SIG-M5 treated with dmso at 0.1 percent for 504 hours (cell line): ENCODE data around the gene ADAMTS14.
"Not testable (repeated sequence)": the region's sequence is repeated elsewhere in the genome, so short reads cannot be mapped to it uniquely, and the experiment has no call there.

Source experiments
- DNase-seq: peaks from one replicate; lab custom pipeline; 2025; ENCODE audit not compliant: unreplicated experiment; lab: John Stamatoyannopoulos, UW

The ADAMTS14 gene, protein sequence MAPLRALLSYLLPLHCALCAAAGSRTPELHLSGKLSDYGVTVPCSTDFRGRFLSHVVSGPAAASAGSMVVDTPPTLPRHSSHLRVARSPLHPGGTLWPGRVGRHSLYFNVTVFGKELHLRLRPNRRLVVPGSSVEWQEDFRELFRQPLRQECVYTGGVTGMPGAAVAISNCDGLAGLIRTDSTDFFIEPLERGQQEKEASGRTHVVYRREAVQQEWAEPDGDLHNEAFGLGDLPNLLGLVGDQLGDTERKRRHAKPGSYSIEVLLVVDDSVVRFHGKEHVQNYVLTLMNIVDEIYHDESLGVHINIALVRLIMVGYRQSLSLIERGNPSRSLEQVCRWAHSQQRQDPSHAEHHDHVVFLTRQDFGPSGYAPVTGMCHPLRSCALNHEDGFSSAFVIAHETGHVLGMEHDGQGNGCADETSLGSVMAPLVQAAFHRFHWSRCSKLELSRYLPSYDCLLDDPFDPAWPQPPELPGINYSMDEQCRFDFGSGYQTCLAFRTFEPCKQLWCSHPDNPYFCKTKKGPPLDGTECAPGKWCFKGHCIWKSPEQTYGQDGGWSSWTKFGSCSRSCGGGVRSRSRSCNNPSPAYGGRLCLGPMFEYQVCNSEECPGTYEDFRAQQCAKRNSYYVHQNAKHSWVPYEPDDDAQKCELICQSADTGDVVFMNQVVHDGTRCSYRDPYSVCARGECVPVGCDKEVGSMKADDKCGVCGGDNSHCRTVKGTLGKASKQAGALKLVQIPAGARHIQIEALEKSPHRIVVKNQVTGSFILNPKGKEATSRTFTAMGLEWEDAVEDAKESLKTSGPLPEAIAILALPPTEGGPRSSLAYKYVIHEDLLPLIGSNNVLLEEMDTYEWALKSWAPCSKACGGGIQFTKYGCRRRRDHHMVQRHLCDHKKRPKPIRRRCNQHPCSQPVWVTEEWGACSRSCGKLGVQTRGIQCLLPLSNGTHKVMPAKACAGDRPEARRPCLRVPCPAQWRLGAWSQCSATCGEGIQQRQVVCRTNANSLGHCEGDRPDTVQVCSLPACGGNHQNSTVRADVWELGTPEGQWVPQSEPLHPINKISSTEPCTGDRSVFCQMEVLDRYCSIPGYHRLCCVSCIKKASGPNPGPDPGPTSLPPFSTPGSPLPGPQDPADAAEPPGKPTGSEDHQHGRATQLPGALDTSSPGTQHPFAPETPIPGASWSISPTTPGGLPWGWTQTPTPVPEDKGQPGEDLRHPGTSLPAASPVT

GRCh38 chr10:70672165-70673042, at the start of gene ADAMTS14:
ADAMTS14 (plus strand) TSS chr10:70672506; CDS start chr10:70672803, 297 bp downstream.
- DNase-seq, result no peak

DNA sequence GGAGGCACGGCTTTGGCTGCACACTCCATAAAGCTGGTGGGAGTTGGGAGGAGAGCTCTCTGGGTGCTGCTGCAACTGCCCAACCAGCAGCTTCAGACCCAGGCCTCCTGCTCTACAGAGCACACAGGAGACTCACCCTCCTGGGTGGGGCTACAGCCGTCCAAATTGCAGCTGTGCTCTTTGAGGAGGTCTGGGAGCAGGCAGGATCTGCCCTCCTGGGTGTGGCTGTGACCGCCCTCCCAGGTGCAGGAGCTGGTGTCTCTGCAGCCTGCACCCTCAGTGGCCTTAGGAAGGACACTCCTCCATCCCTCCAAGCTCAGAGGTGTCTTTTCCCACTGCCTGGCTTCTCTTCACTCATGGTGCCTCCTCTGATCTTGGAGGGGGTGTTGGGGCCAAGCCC, 49.8 kb upstream of the ADAMTS14 start:
- DNase-seq, result no peak

- DNase-seq, result no peak
Observed at GRCh38 chr10:70622981-70623844, 49.1 kb upstream of the ADAMTS14 start.

GRCh38 chr10:70626056-70626455, 46.2 kb upstream of the ADAMTS14 start:
- no peak for DNase-seq

DNA sequence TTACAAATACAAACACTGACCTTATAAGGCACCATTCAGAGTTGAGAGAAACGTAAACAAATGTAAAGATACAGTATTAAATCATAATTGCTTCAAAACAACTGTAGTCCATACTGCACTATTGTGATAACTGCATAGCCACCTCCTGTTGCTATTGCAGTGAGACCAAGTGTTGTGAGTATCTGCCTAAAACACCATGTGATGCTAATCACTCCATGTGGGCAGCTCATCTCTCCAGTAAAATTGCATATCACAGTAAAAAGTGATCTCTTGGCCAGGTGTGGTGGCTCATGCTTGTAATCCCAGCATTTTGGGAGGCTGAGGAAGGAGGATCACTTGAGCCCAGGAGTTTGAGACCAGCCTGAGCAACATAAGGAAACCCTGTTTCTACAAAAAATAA, 43.0 kb upstream of the ADAMTS14 start:
- DNase-seq, result no peak

GRCh38 chr10:70631735-70632134, 40.6 kb upstream of the ADAMTS14 start:
- not testable (repeated sequence) for DNase-seq

GRCh38 chr10:70634011-70634410, 38.3 kb upstream of the ADAMTS14 start:
- DNase-seq, result no peak

DNA sequence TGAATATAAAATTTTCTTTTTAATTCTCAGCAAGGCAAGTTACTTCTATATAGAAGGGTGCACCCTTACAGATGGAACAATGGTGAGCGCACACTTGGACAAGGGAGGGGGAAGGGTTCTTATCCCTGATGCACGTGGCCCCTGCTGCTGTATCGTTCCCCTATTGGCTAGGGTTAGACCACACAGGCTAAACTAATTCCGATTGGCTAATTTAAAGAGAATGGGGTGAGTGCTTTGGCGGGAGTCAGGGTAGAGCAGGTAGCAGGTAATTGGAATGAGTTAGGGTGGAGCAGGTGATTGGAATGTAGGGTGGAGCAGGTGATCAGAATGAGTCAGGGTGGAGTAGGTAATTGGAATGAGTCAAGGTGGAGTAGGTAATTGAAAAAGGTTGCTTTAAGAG, 37.8 kb upstream of the ADAMTS14 start:
- DNase-seq, result not testable (repeated sequence)

DNA sequence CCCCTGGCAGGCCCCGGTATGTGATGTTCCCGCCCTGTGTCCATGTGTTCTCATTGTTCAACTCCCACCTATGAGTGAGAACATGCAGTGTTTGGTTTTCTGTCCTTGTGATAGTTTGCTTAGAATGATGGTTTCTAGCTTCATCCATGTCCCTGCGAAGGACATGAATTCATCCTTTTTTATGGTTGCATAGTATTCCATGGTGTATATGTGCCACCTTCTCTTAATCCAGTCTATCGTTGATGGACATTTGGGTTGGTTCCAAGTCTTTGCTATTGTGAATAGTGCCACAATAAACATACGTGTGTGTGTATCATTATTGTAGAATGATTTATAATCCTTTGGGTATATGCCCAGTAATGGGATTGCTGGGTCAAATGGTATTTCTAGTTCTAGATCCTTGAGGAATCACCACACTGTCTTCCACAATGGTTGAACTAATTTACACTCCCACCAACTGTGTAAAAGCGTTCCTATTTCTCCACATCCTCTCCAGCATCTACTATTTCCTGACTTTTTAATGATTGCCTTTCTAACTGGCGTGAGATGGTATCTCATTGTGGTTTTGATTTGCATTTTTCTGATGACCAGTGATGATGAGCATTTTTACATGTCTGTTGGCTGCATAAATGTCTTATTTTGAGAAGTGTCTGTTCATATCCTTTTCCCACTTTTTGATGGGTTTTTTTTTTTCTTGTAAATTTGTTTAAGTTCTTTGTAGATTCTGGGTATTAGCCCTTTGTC, 32.5 kb upstream of the ADAMTS14 start:
- not testable (repeated sequence) for DNase-seq

GRCh38 chr10:70643272-70643671, 29.0 kb upstream of the ADAMTS14 start:
- not testable (repeated sequence) for DNase-seq

DNA sequence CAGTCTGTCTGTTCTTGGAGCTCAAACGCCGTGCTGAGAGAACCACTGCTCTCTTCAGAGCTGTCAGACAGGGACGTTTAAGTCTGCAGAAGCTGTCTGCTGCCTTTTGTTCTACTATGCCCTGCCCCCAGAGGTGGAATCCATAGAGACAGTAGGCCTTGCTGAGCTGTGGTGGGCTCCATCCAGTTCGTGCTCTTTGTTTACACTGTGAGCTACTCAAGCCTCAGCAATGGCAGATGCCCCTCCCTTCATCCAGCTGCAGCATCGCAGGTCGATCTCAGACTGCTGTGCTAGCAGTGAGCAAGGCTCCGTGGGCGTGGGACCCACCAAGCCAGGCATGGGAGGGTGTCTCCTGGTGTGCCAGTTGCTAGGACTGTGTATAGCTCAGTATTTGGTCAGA, 27.3 kb upstream of the ADAMTS14 start:
- DNase-seq, result not testable (repeated sequence)

GRCh38 chr10:70647086-70647485, 25.2 kb upstream of the ADAMTS14 start:
- DNase-seq, result no peak

DNA sequence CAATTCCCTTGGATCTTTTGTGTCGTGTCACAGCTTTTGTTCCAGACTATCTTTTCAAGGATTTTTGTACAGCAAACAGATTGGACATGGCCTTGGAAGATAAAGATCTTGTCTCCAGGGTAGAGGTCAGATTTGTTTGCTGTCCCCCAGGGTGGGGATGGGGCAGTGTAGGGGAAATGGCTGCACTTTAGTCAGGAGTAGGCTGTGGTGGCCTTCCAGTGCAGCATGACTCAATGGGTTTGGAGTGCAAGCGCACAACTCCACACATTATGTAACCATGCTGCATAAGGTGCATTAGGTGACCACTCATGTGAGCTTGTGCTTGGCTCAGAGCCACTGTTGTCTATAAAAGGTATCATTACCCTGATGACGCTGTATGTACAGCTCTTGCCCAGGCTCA, 23.9 kb upstream of the ADAMTS14 start:
- no peak for DNase-seq

- no peak for DNase-seq
Observed at GRCh38 chr10:70649526-70649925, 22.8 kb upstream of the ADAMTS14 start.

- DNase-seq, result no peak
Observed at GRCh38 chr10:70650104-70650503, 22.2 kb upstream of the ADAMTS14 start.

- DNase-seq, result no peak
Observed at GRCh38 chr10:70650718-70651117, 21.6 kb upstream of the ADAMTS14 start.

GRCh38 chr10:70651661-70652060, 20.6 kb upstream of the ADAMTS14 start:
- DNase-seq, result no peak

DNA sequence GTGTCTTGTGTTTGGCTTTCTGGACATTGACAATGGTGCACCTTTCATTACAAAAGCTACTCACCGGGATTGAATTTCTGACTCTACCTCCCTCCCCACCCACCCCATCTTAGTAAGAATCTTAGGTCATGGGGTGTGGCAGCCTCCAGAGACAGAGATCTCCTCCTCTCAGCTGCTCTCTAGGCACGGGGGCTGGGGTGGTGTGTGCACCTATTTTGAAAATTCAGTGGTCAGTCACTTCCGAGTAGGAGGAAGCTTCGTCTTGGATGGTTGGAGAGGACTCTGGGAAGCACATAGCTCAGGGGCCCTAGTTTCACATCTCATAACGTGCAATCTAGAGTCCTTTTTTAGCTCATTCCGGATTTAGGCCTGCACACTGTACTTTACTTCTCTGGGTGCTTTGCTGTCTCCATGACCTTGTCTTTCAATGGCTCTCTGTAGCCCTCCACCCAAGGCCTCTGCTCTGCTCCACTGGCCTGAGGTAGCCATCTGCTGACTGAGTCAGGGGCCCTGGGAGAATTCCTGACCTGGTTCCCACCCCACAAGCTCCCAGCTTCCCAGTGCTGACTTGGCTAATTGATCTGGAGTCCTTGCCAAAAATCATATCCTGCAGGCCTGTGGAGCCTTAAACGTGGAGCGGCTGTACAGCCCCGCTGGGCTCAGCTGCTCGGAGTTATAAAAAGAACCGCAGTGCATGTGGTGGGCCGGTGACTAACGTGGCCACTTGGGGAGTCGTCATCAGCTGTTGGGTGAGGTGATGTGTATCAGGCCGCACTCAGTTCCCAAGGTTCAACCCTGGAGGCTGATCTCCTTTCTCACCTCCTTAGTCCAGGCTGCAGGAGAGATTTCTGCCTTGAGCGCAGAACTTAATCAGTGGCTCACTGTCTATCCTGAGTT, 19.3 kb upstream of the ADAMTS14 start:
- DNase-seq, result no peak
